Prostate gland (tissue), 2 donors: ENCODE data around the gene SPATA25. TPM values are rescaled to one million over a fixed set of nuclear protein-coding genes. Genes with fewer than 3 reads are reported as not detected.

Source experiments
- DNase-seq: peaks from one replicate; pipeline ENCODE4 v3.0.0-alpha.2; 2019; ENCODE audit warnings: low spot score
- H3K27ac ChIP-seq, 2 donors: fragments of 200-600 bp; sonication (generic); 2 replicates each; pipeline ENCODE4 v1.5.1; 2017 to 2019
- H3K27me3 ChIP-seq: fragments of 200-600 bp; sonication (generic); replicated peaks from 2 replicates; pipeline ENCODE4 v1.5.1; 2019; ENCODE audit not compliant: insufficient read depth
- H3K36me3 ChIP-seq, 2 donors: fragments of 200-600 bp; sonication (generic); 1 replicate in 1 of 2; 2 replicates in 1 of 2; pipeline versions ENCODE4 v1.5.1 to v1.8.1; 2017 to 2019
- H3K4me1 ChIP-seq: fragments of 200-600 bp; sonication (generic); replicated peaks from 2 replicates; pipeline ENCODE4 v1.5.1; 2019
- H3K4me3 ChIP-seq, 2 donors: fragments of 200-600 bp; sonication (generic); 2 replicates each; pipeline ENCODE4 v1.5.1; 2017 to 2019
- H3K9me3 ChIP-seq: fragments of 200-600 bp; sonication (generic); 2 replicates; pipeline ENCODE4 v1.5.1; 2017
- POLR2A ChIP-seq: fragments of 450-650 bp; IDR thresholded peaks from one replicate; pipeline ENCODE4 v1.6.1; 2016; ENCODE audit warnings: antibody characterized with exemption, mild to moderate bottlenecking
- POLR2AphosphoS5 ChIP-seq: sonication (generic); formaldehyde crosslinking; IDR thresholded peaks from one replicate; pipeline ENCODE4 v1.6.1; 2017; ENCODE audit warnings: antibody characterized with exemption
- WGBS: methylation state at CpG from one replicate; pipeline ENCODE4 v1.1.5; 2018; 5-methylcytosine and 5-hydroxymethylcytosine counted together
- intact Hi-C: fragments of 100-400 bp; cut with DNase I; formaldehyde crosslinking; loops from one replicate; pipeline ENCODE4 v1.14.2; 2022
- total RNA-seq, 2 donors: library from RNA; depleted of rRNA; stranded (reverse); fragments of >200 nt; gene quantifications; one replicate each; pipeline ENCODE4 v1.1.0, GENCODE V29; 2016
- TF ChIP-seq, protein P1 (sequence below), 4 experiments: fragments of 200-600 bp in 2 of 4; fragments of 450-650 bp in 2 of 4; sonication (generic) in 2 of 4; IDR thresholded peaks; 1 replicate in 3 of 4; 2 replicates in 1 of 4; pipeline ENCODE4 v1.5.1; 2016 to 2019; ENCODE audit warnings: antibody characterized with exemption in 4 of 4, mild to moderate bottlenecking in 2 of 4, moderate library complexity in 2 of 4

SPATA25 gene
- total RNA-seq, 2 donors from 2014 or later, result 2.0 to 7.4 TPM

DNA sequence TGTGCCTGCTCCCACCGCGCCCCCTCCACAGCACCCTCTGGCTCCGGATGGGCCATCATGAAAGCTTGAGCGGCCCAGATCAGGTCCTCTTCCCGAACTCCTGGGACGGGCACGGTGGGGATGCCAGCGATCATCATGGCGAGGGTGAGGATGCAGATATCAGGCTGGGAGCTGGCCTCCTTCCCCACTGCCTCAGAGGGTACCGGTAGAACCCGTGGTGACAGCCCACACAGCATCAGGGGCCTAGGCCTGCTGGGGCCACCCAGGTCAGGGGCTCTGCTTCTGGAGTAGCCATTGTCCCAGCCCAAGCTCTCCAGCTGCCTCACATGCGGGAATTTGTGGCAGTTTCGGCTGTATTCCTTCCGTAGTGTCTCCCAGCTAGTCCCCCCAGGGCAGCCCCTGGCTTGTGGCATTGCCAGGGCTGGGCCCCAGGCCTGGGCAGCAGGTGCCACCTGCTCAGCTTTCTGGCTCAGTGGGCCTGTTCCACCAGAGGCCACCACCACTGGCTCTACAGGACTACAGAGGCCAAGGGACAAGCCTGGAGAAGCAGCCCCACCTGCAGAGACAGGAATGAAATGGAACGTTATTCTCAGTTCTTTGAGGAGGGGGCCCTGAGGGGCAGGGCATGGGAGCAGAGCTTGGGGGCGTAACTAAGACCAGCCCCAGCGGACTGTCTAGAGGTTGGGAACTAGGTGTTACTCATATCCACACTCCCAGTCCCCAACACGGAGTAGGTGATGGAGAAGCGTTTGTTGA is 654 bp downstream of the SPATA25 start:
- no peak for TF ChIP-seq POLR2AphosphoS5
- TF ChIP-seq, protein P1, sequence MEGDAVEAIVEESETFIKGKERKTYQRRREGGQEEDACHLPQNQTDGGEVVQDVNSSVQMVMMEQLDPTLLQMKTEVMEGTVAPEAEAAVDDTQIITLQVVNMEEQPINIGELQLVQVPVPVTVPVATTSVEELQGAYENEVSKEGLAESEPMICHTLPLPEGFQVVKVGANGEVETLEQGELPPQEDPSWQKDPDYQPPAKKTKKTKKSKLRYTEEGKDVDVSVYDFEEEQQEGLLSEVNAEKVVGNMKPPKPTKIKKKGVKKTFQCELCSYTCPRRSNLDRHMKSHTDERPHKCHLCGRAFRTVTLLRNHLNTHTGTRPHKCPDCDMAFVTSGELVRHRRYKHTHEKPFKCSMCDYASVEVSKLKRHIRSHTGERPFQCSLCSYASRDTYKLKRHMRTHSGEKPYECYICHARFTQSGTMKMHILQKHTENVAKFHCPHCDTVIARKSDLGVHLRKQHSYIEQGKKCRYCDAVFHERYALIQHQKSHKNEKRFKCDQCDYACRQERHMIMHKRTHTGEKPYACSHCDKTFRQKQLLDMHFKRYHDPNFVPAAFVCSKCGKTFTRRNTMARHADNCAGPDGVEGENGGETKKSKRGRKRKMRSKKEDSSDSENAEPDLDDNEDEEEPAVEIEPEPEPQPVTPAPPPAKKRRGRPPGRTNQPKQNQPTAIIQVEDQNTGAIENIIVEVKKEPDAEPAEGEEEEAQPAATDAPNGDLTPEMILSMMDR (IDR thresholded peaks at IDR 0.05), result no peak
- no peak for TF ChIP-seq POLR2A
- Histone ChIP-seq H3K9me3 (no peaks in the 10 kb centered on the region), H3K27ac (no peak overlapping the region), H3K4me3 (no peak overlapping the region), H3K27me3 (no peaks in the 10 kb centered on the region), H3K36me3 (peaks cover 0 to 8% of the 10 kb centered on the region in 2 donors), H3K4me1 (peaks cover 2% of the 10 kb centered on the region)
- intact Hi-C loops, result no loop called here
- WGBS, result 93% methylated on average over 16 of the region's 19 CpGs
- DNase-seq, result no peak

DNA sequence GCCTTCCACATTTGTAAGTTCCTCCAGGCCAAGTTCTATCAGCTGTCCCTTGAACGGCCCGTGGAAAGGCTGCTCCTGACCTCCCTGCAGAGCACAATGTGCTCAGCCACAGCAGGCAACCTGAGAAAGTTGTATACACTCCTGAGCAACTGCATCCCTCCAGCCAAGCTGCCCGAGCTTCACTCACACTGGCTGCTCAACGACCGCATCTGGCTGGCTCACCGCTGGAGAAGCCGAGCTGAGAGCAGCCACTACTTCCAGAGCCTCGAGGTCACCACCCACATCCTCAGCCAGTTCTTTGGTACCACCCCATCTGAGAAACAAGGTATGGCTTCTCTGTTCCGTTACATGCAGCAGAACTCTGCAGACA is 4.3 kb downstream of the SPATA25 start:
- H3K4me1 ChIP-seq, result no peaks in the 10 kb centered on the region
- no peak overlapping the region for H3K4me3 ChIP-seq
- no peaks in the 10 kb centered on the region for H3K27me3 ChIP-seq
- no peak for DNase-seq
- TF ChIP-seq, protein P1 (IDR thresholded peaks at IDR 0.05), result no peak
- TF ChIP-seq POLR2AphosphoS5 (no peak), POLR2A (no peak)
- WGBS, result 87% methylated on average over 9 of the region's 9 CpGs
- H3K27ac ChIP-seq, result no peak overlapping the region
- H3K36me3 ChIP-seq, result peaks cover 0 to 8% of the 10 kb centered on the region in 2 donors
- intact Hi-C loops, result no loop called here
- no peaks in the 10 kb centered on the region for H3K9me3 ChIP-seq

DNA sequence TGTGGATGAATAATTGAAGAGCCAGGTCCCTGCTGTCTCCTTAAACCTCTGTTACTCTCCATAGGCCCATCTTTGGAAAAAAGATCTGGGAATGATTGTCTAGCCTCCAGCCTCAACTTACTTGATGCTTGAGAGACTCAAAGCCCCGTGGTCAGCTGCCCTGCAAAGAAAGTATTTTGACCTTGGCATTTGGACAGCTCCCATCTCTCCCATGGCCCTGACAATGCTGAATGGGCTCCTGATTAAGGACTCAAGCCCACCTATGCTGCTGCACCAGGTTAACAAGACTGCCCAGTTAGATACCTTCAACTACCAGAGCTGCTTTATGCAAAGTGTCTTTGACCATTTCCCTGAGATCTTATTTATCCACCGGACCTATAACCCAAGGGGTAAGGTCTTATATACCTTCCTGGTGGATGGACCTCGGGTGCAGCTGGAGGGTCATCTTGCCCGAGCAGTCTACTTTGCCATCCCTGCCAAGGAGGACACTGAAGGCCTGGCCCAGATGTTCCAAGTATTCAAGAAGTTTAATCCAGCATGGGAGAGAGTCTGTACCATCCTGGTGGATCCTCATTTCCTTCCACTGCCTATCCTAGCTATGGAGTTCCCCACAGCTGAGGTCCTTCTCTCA is 4.8 kb downstream of the SPATA25 start:
- no peaks in the 10 kb centered on the region for H3K27me3 ChIP-seq
- H3K36me3 ChIP-seq, result peaks cover 0 to 8% of the 10 kb centered on the region in 2 donors
- no peak for DNase-seq
- intact Hi-C loops, result no loop called here
- no peak overlapping the region for H3K27ac ChIP-seq
- no peaks in the 10 kb centered on the region for H3K9me3 ChIP-seq
- no peak for TF ChIP-seq POLR2A
- no peak overlapping the region for H3K4me3 ChIP-seq
- 88% methylated on average over 4 of the region's 4 CpGs for WGBS
- no peaks in the 10 kb centered on the region for H3K4me1 ChIP-seq

DNA sequence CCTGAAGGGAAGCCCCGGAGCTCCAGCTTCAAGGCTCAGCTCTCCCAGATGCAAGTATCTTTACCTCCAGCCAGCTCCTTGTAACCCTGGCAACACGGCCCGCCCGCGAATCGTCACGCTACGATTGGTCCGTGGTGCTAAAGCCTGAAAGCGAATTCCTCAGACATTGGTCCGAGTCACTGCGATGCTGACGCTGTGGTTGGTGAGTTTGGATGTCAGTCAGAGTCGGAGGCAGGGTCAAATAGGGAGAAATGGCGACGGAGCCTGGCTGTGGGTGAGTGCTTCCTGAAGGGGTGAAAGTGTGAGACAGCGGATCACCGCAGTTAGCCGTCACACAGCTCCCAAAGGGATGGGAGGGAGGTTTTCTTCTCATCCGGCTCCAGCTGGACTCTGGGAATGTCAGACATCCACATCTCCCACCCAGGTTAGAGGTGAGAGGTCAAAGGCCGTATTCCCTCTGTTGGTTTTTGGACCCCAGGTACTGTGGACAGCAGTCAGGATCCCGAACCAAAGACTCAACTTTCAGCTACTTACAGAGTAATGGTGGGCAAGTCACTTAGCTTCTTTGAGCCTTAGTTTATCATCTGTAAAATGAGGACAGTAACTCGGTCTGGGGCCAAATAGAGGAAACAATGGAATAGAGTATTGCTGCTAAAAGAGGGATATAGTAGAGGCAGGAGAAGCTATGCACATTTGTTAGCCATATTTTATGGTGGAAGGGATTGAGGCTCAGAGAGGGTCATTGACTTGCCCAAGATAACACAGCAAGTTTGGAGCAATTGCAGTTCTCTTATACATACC is 6.2 kb downstream of the SPATA25 start, which contains the start of gene ZSWIM1:
Gene ZSWIM1 (plus strand): TSS at position 240 of the 801 bp plus-strand sequence. CDS start 1,366 bp downstream, outside the sequence.
- TF ChIP-seq POLR2A, result peak; percentile 67
- TF ChIP-seq, protein P1 (IDR thresholded peaks at IDR 0.05), result no peak
- TF ChIP-seq POLR2AphosphoS5, result peak; percentile 98
- DNase-seq, result peak; percentile 100
- WGBS, result 1% methylated on average over 23 of the region's 23 CpGs
- no peaks in the 10 kb centered on the region for H3K9me3 ChIP-seq
- no peaks in the 10 kb centered on the region for H3K27me3 ChIP-seq
- peak within 1 kb of the TSS; percentile 74 to 77 for H3K27ac ChIP-seq
- H3K4me1 ChIP-seq, result no peaks in the 10 kb centered on the region
- peak within 1 kb of the TSS; percentile 42 to 55 for H3K4me3 ChIP-seq
- intact Hi-C loops, result no loop called here
- H3K36me3 ChIP-seq, result peaks cover 2 to 8% of the 10 kb centered on the region in 2 donors
